ENCODE results near the gene L1CAM. TPM values are rescaled to one million over a fixed set of nuclear protein-coding genes. Genes with fewer than 3 reads are reported as not detected.

L1CAM gene
- total RNA-seq, 2 experiments from 2014 or later = not detected

DNA sequence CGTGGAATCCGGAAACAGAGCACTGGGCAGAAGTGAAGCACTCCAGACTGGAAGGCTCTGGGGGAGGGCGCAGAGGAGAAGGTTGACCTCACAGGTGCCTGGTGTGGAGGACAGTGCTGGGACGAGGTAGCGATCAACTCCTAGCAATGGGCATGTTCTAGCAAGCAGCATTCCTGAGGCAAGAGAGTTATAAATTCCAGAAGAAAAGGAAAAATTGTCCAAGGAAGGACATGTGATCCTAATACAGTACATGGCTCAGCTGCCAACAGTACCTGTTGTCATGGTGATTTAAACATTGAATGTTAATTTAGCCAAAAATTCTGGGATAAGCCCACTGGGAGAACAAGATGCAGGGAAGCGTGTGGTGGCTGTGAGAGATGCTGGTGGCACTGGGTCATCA lies 31.9 kb upstream of the L1CAM start:
- TF ChIP-seq EZH2phosphoT487 (IDR thresholded peaks at IDR 0.05; ENCODE audit: borderline replicate concordance, low read depth, low read length) = no peak
- TF ChIP-seq, protein P1, sequence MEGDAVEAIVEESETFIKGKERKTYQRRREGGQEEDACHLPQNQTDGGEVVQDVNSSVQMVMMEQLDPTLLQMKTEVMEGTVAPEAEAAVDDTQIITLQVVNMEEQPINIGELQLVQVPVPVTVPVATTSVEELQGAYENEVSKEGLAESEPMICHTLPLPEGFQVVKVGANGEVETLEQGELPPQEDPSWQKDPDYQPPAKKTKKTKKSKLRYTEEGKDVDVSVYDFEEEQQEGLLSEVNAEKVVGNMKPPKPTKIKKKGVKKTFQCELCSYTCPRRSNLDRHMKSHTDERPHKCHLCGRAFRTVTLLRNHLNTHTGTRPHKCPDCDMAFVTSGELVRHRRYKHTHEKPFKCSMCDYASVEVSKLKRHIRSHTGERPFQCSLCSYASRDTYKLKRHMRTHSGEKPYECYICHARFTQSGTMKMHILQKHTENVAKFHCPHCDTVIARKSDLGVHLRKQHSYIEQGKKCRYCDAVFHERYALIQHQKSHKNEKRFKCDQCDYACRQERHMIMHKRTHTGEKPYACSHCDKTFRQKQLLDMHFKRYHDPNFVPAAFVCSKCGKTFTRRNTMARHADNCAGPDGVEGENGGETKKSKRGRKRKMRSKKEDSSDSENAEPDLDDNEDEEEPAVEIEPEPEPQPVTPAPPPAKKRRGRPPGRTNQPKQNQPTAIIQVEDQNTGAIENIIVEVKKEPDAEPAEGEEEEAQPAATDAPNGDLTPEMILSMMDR (conservative IDR thresholded peaks at IDR 0.05; ENCODE audit: low read length) = no peak
- no peaks in the 10 kb centered on the region for H3K9me2 ChIP-seq (ENCODE audit: insufficient read depth, low read length)
- no TSS peak for BruUV-seq (replicated peaks)
- H3K27ac ChIP-seq (ENCODE audit: low read depth, low read length, poor library complexity, severe bottlenecking) = no peak overlapping the region
- DNase-seq (ENCODE audit: low spot score) = no peak
- H2AFZ ChIP-seq (ENCODE audit: low read length) = no peak overlapping the region
- intact Hi-C loops (cut with micrococcal nuclease; ENCODE audit: unreplicated experiment) = no loop called here
- peaks cover 23% of the 10 kb centered on the region for H3K36me3 ChIP-seq (ENCODE audit: insufficient read depth, low read length)
- no peak overlapping the region for H3K4me2 ChIP-seq (ENCODE audit: low read length)
- no peak overlapping the region for H3K4me3 ChIP-seq (ENCODE audit: low read depth, low read length, poor library complexity, severe bottlenecking)
- ChIA-PET CTCF (ENCODE audit: unreplicated experiment) (no interaction called here), POLR2A (no interaction called here)
- no peaks in the 10 kb centered on the region for H3K9me3 ChIP-seq (ENCODE audit: low read length)
- H3K79me2 ChIP-seq (ENCODE audit: insufficient read depth, low read depth, low read length) = no peaks in the 10 kb centered on the region; the same call in 1 of the 2 replicates
- H4K20me1 ChIP-seq (ENCODE audit: insufficient read depth, low read length) = no peaks in the 10 kb centered on the region
- no peaks in the 10 kb centered on the region for H3K4me1 ChIP-seq (ENCODE audit: insufficient read depth, low read length, poor library complexity, severe bottlenecking)

DNA sequence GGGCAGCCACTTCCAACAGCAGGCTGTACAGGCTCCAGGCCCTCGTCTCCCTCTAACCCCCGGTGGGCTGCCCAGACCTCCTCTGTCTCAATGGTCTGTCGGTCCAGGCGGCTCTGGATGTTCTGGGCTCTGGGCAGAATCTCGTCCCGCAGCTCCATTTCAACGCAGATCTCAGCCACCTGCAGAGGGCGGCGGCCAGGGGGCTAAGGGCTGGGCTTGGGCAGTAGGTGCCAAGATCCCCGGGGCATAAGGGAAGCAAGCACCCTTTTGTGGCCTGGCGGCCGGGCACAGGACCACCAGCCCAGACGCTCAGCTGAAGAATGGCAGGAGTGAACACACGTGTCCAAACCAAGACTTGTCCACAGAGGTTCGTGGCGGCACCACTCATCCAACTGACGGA lies 27.7 kb upstream of the L1CAM start:
- DNase-seq (ENCODE audit: low spot score) = no peak
- Histone ChIP-seq H3K4me1 (ENCODE audit: insufficient read depth, low read length, poor library complexity, severe bottlenecking) (no peaks in the 10 kb centered on the region), H3K4me2 (ENCODE audit: low read length) (no peak overlapping the region), H3K9me2 (ENCODE audit: insufficient read depth, low read length) (no peaks in the 10 kb centered on the region), H3K27ac (ENCODE audit: low read depth, low read length, poor library complexity, severe bottlenecking) (no peak overlapping the region), H3K79me2 (ENCODE audit: insufficient read depth, low read depth, low read length) (no peaks in the 10 kb centered on the region), H2AFZ (ENCODE audit: low read length) (no peak overlapping the region), H3K36me3 (ENCODE audit: insufficient read depth, low read length) (peaks cover 26% of the 10 kb centered on the region), H3K4me3 (ENCODE audit: low read depth, low read length, poor library complexity, severe bottlenecking) (no peak overlapping the region), H3K9me3 (ENCODE audit: low read length) (no peaks in the 10 kb centered on the region), H4K20me1 (ENCODE audit: insufficient read depth, low read length) (no peaks in the 10 kb centered on the region)
- TF ChIP-seq, protein P1 (conservative IDR thresholded peaks at IDR 0.05; ENCODE audit: low read length) = no peak
- TF ChIP-seq EZH2phosphoT487 (IDR thresholded peaks at IDR 0.05; ENCODE audit: borderline replicate concordance, low read depth, low read length) = no peak
- ChIA-PET CTCF (ENCODE audit: unreplicated experiment) (no interaction called here), POLR2A (no interaction called here)
- no TSS peak for BruUV-seq (replicated peaks)
- intact Hi-C loops (cut with micrococcal nuclease; ENCODE audit: unreplicated experiment) = no loop called here

DNA sequence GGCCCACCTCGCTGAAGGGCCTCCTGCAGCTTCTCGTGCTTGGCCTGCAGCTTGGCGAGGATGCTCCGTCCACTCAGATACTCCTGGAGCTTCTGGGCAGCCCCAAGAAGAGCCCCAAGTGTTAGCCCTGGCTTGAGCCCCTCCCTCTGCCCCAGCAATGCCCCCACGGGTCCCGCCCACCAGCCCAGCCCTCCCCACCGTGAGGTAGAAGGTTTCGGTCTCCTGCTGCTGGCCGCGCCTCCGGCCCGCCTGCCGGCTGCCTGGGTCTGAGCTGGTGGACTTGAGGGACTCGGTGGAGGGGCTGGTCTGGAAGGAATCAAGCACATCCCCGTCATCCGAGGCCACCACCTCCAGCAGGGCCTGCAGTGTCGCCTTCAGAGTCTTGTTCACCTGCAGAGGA lies 27.2 kb upstream of the L1CAM start:
- Histone ChIP-seq H2AFZ (ENCODE audit: low read length) (no peak overlapping the region), H3K4me1 (ENCODE audit: insufficient read depth, low read length, poor library complexity, severe bottlenecking) (no peaks in the 10 kb centered on the region), H3K36me3 (ENCODE audit: insufficient read depth, low read length) (peaks cover 24% of the 10 kb centered on the region), H4K20me1 (ENCODE audit: insufficient read depth, low read length) (no peaks in the 10 kb centered on the region), H3K9me3 (ENCODE audit: low read length) (no peaks in the 10 kb centered on the region), H3K27ac (ENCODE audit: low read depth, low read length, poor library complexity, severe bottlenecking) (no peak overlapping the region), H3K4me2 (ENCODE audit: low read length) (no peak overlapping the region), H3K79me2 (ENCODE audit: insufficient read depth, low read depth, low read length) (no peaks in the 10 kb centered on the region), H3K9me2 (ENCODE audit: insufficient read depth, low read length) (no peaks in the 10 kb centered on the region), H3K4me3 (ENCODE audit: low read depth, low read length, poor library complexity, severe bottlenecking) (no peak overlapping the region)
- ChIA-PET CTCF (ENCODE audit: unreplicated experiment) (no interaction called here), POLR2A (no interaction called here)
- TF ChIP-seq EZH2phosphoT487 (IDR thresholded peaks at IDR 0.05; ENCODE audit: borderline replicate concordance, low read depth, low read length) = no peak
- TF ChIP-seq, protein P1 (conservative IDR thresholded peaks at IDR 0.05; ENCODE audit: low read length) = no peak
- BruUV-seq (replicated peaks) = no TSS peak
- DNase-seq (ENCODE audit: low spot score) = no peak
- intact Hi-C loops (cut with micrococcal nuclease; ENCODE audit: unreplicated experiment) = no loop called here
